ENCODE measurements around the gene RCHY1. TPM values are rescaled to one million over a fixed set of nuclear protein-coding genes. Genes with fewer than 3 reads are reported as not detected.

The RCHY1 gene
- total RNA-seq, 1 experiment from 2014 or later = 33.4 TPM

- H3K79me2 ChIP-seq (ENCODE audit: insufficient read depth, low read length) = peaks cover 88% of the 10 kb centered on the region
- TF ChIP-seq SIN3A (IDR thresholded peaks at IDR 0.05; ENCODE audit: low read depth) (no peak), SP1 (IDR thresholded peaks at IDR 0.05; ENCODE audit: low read depth) (no peak), EZH2phosphoT487 (IDR thresholded peaks at IDR 0.05; ENCODE audit: borderline replicate concordance) (no peak), YY1 (IDR thresholded peaks at IDR 0.05; ENCODE audit: extremely low read depth, insufficient replicate concordance, low read depth, low read length) (no peak), FOSL1 (IDR thresholded peaks at IDR 0.05; ENCODE audit: low read depth) (no peak), SRF (IDR thresholded peaks at IDR 0.05; ENCODE audit: low read depth) (no peak), REST (IDR thresholded peaks at IDR 0.05; ENCODE audit: low read depth) (no peak), CEBPB (IDR thresholded peaks at IDR 0.05; ENCODE audit: low read depth) (no peak), EZH2 (IDR thresholded peaks at IDR 0.05) (no peak), CBX3 (IDR thresholded peaks at IDR 0.05; ENCODE audit: low read depth) (no peak), POLR2A (IDR thresholded peaks at IDR 0.05; ENCODE audit: borderline replicate concordance, extremely low read depth, insufficient read depth, insufficient read length) (no peak)
- ATAC-seq = no peak
- H3K9me3 ChIP-seq (ENCODE audit: control insufficient read depth in 1 of 2, insufficient read depth in 1 of 2, low read depth in 1 of 2, low read length in 2 of 2) = no peaks in the 10 kb centered on the region
- peaks cover 14 to 26% of the 10 kb centered on the region in 2 experiments for H3K36me3 ChIP-seq (ENCODE audit: control insufficient read depth in 1 of 2, insufficient read depth in 2 of 2, low read length in 2 of 2)
- H3K9me2 ChIP-seq (ENCODE audit: insufficient read depth) = no peaks in the 10 kb centered on the region
- DNase-seq (ENCODE audit: low read depth, low spot score) = no peak
- H3K27me3 ChIP-seq (ENCODE audit: insufficient read depth, low read length) = no peaks in the 10 kb centered on the region
- intact Hi-C loops (cut with micrococcal nuclease) = no loop called here
- ChIA-PET CTCF (no interaction called here), POLR2A (no interaction called here), RAD21 (ENCODE audit: low non-redundant PET in 1 of 2, low total read pairs in 2 of 2, uncharacterized antibody in 2 of 2, unreplicated experiment in 2 of 2) (no interaction called here)
- no peak overlapping the region for H3K9ac ChIP-seq (ENCODE audit: low read length)
- no peaks in the 10 kb centered on the region for H4K20me1 ChIP-seq (ENCODE audit: insufficient read depth)
- H3K27ac ChIP-seq (ENCODE audit: low read depth, low read length) = no peak overlapping the region
- no peak overlapping the region for H2AFZ ChIP-seq (ENCODE audit: low read depth, low read length, poor library complexity, severe bottlenecking)
- no TSS peak for BruUV-seq (replicated peaks)
- H3K4me1 ChIP-seq (ENCODE audit: control insufficient read depth in 1 of 2, insufficient read depth in 2 of 2, low read length in 2 of 2) = no peaks in the 10 kb centered on the region
- no peak overlapping the region for H3K4me2 ChIP-seq (ENCODE audit: low read length)
- no peak overlapping the region for H3K4me3 ChIP-seq (replicated peaks in 1 of 2; ENCODE audit: low read depth in 1 of 2, low read length in 2 of 2)
Observed at GRCh38 chr4:75502671-75503070, 11.5 kb downstream of the RCHY1 start.

Measured in HCT116 (cell line).